NAMALWA (cell line): Measurements from ENCODE around the gene ETV1.

ENCODE experiments used
- DNase-seq: peaks from one replicate; pipeline ENCODE4 v3.0.0-alpha.2; 2015; ENCODE audit warnings: low spot score

Gene ETV1

DNA sequence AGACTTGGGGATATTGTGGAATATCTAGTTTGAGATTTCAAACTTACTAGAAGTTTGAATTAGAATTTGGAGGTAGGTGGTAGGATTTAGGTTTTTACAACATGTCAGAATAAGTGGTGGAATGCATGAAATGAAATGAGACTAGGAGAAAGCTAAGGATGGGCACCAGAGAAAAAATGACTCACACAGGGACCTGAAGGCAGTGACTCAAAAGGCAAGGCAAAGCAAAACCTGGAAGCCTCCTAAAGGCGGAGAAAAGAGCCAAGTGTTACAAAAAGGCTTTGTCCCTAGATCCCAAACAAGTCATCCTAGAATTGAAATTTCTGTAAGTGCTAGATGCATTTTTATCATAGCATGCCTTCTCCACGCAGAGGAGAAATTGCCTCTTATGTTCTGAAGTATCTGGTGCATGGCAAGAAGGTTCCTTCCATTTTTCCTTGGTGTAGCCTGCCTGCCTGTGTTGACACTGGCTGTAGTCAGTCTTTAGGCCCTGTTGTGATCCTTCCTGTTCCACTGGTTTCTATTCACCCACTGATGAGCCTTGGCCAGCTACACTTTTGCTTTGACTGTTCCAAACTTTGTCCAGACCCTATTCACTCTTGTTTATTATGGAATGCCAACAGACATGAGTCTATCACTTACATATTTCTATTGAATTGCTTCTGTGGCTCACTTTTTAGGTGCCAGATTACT lies 109.3 kb downstream of the ETV1 start:
- DNase-seq = no peak

DNA sequence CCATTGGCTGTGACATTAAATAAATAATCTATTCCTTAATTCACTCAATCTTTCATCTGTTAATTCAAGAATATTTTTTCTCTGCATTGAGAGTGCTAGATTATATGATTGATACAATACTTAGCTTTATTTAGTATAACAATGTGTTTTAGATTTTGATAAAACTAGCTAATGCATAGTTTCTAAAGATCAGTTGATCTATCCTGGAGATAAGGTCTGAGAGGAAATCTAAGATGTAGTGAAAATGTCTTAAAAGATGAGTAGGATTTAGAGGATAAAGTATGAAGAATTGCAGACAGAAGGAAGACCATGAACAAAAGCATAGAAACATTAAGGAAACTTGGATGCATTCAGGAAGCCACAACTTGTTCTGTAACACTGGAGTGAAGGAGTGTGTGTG lies 110.3 kb downstream of the ETV1 start:
- DNase-seq = no peak

DNA sequence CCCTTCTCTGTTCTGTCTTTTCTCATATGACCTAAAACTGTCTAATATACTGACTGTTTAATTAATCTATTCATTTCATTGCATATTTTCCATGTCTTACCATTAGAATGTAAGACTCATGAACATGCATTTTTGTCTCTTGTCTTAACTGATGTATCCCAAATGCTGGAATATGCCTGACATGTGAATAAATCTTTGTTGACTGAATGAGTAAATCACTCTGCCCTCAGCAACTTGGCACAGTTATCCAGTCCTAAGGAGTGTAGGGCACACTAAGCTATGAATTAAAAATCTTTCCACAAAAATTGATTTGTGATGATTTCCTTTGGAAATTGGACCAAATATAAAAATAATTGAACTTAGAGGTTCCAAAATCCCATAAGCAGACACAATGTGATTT lies 111.3 kb downstream of the ETV1 start:
- no peak for DNase-seq

DNA sequence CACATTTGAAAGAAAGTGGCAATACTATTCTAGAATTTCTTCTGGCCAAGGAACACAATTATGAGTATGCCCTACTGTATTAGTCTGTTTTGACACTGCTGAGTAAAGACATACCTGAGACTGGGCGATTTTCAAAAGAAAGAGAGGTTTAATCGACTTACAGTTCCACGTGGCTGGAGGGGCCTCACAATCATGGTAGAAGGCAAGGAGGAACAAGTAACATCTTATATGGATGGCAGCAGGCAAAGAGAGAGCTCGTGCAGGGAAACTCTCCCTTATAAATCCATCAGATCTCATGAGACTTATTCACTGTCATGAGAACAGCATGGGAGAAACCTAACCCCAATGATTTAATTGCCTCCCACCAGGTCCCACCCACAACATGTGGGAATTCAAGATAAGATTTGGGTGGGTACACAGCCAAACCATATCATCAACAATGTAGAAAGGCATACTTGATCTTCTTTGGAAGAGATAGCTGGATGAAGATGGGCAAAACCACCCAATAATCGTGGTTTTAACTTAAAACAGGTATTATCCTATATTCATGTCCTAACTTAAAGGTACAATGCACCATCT lies 113.9 kb downstream of the ETV1 start:
- DNase-seq = no peak

DNA sequence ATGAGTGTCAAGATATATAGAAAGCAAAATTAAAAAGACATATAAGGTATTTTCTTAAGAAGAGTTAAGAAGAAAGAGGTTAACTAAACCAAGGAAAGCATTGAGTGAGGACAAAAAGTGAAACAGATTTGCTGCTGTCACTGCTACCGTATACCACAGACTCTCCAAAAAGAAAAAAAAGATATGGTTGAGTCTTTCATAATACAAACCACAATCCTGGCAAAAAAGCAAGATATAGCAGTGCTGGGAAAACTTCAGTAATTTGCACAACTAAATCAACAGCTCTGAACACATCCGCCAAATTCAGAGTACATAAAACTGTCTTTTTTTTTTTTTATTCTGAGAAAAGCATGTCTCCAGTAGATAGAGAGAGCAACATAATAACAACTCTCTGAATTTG lies 114.7 kb downstream of the ETV1 start:
- no peak for DNase-seq

DNA sequence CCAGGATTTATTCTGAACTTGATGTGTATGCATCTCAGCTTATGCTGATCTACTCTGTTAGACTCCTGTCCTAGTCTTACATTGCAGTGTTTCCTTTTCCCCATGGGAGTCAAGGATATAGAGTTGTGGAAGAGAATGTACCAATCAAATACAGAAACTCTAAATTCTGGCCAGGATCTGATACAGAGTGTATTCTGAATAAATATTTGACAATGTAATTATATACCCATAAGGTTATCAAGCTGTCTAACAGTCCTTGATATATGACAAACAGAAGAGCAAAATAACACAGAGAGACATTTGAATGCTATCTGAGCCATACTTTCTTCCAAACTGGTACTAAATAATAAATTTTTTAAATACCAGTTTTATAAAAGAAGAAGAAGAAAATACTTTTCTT lies 116.8 kb downstream of the ETV1 start:
- DNase-seq = no peak

DNA sequence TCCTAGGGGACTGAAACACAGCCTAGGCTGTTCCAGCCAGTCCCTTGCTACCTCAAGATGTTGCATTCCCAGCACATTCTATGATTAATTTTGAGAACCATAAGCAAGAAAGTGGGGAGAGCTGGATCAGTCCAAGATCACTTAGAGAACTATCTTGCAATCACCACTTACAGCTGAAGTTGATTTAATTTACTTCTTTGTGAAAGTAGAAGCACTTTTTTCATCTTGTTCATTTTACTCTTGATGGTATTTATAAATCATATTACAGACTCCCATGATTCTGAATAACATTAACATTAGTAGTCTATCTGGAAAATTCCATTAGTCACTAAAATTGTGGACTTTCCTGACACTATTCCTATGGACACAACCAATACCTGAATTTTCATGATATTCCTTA lies 118.5 kb downstream of the ETV1 start:
- DNase-seq = no peak

DNA sequence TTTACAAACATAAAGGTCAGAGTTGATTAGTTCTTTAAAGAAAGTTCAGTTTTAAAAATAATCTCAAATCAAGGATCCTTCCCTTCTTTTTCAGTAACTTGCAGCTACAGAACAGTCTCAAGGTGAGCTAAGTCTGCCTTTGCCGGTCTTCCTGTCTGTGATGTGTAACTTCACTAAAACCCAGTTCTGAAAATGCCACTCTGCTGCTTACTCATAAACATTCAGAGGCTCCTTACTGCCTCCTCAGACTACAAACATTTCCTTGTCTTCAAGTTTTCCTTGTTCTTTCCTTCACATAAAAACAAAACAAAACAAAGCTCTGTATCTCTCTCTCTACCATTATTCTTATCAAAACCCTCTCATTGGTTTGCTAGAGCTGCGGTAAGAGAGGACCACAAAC lies 128.7 kb downstream of the ETV1 start:
- DNase-seq = no peak

DNA sequence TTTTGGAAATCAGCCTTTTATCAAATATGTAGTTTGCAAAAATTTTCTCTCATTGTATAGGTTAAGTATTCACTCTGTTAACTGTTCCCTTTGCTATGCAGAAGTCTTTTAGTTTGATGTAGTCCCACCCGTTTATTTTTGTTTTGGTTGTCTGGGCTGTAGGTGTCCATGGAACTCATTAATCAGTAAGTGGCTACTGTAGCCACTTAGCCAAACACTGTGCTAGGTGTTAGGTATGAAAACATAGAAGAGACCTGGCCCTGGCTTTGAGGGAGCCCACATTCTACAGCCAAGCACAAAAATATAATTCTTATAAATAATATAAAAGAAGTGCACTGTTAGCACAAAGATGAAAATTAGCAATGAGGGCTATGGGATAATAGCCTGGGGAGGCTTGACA lies 133.5 kb downstream of the ETV1 start:
- DNase-seq = no peak

DNA sequence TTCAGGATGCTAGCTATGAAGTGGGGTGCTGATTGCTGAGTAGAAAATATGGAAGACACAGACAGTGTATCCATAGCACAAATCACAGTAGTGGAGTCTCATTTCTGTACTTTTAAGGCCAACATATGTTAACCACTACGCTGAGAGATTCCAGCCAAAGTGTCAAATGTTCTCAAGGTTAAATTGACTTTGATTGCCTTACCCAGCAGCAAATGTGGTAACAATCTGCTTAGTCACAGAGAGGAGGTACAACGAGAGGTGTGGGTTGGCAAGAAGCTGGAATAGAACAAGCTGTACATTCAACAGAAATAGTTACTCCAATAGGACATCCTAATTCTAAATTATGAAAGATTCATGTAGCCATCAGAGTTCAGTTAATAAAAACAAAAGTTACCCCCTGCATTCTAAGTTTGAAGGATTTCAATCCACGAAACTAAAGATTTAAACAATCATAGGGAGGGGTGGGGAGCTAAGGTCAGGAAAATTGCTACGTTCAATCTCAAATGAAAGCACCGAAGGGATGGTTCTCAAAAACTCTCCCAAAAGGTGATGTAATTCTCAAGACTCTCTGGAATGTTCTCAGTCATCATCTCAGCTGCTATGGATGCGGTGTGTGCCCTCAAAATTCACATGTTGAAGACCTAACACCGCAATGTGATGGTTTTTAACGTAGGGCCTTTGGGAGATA lies 137.0 kb downstream of the ETV1 start:
- no peak for DNase-seq

DNA sequence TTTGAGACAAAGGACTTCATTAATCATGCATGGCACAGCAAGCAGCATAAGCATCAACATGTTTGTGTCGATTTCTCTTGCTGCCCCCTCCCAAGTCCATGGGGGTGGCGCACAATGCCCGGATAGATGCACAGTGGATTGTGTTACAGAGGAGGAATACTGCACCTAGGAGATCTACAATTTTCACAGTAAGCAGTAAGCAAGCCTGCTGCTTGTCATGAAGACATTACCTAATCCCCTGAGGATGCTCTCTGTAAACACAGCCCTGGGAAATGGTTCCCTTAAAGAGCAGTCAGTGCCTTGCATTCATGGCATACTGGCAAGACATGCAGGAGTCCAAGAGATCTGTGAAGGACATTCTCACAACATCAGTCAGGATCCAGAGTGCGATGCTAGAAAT lies 137.7 kb downstream of the ETV1 start:
- DNase-seq = no peak

DNA sequence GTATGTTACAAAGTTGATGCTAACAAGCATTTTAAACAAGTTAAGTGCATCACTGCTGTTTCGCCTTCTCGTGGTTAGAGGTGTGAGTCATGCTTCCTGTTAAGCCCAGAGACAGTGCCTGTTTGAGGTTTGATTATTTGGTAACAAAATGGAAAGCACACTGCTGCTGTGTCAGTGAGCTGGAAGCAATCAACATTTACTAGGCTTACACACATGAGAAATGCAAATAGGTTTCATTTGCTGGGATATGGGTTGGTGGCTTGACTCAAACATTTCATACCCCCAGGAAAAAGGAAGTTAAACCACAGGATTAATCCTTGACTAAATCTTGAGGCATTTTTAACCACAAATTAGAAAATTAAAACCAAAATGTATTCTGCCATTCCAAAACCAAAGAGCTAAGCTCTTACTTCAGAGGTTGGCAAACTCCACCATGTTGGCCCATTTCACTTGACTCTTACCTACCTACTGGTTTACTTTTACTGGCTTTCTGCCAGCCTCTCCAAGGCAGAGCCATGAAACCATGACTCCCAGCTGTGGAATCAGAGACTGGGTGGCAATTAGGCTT lies 139.2 kb downstream of the ETV1 start:
- peak; percentile 46 for DNase-seq

DNA sequence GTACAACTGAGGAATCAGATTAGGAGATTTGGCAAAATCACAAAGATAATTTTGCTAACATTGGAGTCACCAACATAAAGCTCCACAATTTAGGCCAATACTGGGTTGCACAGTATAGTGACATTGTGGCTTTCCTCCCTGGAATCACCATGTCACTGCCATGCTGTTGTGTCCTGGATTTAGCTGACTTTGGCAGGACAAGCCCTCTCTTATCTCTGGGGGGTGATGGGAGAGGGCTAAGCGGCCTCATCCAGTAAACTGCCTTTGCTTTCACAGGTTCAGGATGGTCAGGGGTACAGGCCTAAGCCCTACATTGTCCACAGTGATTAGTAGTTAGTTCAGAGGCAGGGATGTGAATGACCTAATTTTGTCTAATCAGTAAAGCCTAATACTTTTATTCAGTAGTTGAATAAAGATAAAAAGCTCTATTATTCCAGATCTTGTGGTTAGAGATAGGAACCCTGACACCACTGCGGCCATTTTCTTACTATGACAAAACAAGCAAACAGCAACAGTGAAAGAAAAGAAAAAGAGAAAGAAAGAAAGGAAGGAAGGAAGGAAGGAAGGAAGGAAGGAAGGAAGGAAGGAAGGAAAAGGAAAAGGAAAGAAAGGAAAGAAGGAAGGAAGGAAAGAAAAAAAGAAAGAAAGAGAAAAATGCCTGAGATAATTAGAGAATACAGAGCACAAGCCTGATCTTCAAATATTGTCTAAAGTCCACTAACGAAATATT lies 140.1 kb downstream of the ETV1 start:
- no peak for DNase-seq

DNA sequence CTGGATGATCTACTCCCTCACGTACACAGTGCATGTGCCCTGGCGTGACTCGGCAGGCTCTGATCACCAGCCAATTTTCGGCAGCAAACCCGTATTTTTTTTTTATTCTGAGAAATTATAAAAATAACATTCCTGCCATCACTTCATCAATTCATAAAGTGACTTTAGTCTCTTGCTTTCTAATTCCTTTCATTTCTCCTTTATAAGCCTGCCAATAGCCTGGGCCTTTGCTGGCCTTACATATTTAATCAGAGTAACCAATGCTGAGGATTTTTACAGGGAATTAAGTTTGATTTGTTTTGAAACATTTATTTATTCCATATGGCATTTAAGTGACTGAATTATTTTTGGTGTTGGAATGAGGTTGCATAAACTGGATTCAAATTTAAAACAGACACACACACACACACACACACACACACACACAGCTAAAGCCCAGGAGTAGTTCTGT lies 140.8 kb downstream of the ETV1 start:
- no peak for DNase-seq

DNA sequence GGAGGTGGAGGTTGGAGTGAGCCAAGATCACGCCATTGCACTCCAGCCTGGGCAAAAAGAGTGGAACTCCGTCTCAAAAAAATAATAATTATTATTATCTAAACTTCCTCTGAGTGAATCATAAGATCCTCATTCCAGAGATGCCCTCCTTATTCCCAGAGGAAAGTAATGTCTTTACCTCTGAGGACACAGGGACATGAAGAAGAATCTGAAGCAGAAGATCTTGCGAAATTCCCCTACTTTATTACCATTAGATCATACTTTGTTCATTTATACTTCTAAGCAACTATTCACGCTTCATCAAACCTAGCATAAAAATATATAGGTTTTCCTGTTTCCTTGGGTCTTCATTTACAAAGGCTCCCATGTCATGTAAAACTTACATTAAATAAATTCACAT lies 143.1 kb downstream of the ETV1 start:
- DNase-seq = no peak

DNA sequence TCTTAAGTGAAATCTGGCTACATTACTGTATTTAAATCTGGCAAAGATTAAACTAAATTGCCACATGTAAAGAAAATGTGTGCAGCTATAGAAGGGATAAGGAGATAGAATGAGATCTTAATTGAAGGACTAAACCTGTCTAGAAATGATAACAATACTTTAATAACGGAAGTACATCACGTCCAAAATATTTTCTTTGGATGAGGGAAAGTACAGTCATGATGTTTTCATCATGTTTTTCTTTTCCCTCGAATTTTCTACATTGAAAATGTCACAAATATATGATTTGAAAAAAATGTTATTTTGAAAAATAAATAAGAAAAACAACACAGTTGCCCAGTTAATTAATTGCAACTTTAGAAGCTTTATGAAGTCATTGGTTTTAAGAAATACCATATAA lies 143.9 kb downstream of the ETV1 start:
- no peak for DNase-seq

DNA sequence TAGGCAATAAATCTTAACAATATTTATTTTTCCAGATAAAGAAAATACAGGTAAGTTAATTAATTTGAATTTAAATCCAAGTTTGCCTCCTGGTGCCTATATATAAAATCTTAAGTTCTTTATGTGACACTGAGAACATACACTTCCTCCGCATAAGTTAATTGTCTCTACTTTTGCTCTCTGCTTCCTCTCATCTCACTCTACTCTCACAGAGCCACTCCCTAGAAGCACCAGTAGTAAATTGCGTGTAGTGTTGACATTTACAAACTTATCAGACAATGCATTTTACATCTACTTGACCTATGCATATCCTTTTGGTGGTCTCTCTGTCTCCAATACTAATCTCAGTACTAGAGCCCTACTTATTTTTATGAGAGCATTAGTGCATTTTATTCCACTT lies 144.5 kb downstream of the ETV1 start:
- DNase-seq = no peak

DNA sequence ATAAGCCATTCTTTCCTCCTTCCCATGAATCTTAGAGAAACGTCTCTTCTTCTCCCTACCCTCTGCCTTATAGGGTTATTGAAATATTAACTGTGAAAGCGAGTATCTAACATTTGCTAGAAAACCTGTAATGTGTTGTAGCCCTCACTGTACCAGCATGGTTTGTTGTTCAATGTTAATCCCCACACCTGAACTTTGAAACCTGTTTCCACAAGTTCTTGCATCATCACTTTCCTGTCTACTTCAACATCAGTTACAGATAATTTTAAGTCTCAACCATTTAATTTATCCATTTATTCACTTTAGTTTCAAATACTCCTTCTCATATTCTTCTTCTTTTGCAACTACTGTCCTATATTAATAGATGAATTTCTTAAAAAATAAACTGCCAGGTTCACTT lies 148.2 kb downstream of the ETV1 start:
- no peak for DNase-seq
